ENCODE measurements around the gene MARVELD3.
"Not testable (repeated sequence)": the region's sequence is repeated elsewhere in the genome, so short reads cannot be mapped to it uniquely, and the experiment has no call there.

The MARVELD3 gene, protein sequence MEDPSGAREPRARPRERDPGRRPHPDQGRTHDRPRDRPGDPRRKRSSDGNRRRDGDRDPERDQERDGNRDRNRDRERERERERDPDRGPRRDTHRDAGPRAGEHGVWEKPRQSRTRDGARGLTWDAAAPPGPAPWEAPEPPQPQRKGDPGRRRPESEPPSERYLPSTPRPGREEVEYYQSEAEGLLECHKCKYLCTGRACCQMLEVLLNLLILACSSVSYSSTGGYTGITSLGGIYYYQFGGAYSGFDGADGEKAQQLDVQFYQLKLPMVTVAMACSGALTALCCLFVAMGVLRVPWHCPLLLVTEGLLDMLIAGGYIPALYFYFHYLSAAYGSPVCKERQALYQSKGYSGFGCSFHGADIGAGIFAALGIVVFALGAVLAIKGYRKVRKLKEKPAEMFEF

DNA sequence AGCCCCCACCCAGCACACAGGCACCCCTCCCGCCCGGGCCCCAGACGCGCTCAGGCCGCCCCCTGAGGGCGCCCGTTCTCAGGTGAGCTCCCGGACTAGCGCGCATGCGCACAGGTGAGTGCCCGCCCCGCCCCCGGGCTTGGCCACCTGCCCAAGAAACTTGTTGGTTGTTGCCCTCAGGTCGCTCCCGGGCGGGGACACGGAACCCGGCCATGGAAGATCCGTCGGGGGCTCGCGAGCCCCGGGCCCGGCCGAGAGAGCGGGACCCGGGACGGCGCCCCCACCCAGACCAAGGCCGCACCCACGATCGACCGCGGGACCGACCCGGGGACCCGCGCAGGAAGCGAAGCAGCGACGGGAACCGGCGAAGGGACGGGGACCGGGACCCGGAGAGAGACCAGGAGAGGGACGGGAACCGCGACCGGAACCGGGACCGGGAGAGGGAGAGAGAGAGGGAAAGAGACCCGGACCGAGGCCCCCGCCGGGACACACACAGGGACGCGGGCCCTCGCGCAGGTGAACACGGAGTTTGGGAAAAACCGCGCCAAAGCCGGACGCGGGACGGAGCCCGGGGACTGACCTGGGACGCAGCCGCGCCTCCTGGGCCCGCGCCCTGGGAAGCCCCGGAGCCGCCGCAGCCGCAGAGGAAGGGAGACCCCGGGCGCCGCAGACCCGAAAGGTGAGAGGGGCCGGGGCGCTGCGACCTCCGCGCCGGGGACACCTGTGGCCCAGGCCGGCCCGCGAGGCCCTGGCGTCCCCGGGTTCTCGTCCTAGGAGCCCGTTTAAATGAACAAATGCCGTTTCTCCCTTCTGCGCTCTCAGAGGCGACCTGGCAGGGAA lies at the start of gene MARVELD3:
Gene MARVELD3, plus strand, starts transcription at position 167 of the 840 bp plus-strand sequence. Its CDS starts 46 bp downstream, at position 213.
- DNase-seq, result no peak

DNA sequence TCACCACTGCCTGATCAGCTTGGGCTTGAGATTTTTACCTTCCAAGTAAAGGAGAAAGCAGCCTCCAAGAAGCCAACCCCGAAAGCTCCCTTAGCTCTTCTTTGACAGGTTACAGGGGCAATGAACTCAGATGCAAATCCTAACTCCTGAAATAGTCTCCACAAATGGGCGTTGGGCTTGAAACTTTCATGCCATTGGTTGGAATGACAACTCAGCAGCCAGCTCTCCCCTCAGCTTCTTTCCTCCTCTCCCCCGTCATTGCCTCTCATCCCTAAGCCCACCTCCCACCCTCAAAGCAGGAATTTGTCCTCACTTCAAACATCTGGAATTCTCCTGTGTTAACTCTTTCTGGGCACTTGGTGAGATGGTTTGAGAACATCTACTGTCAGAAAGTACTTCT lies 49.0 kb upstream of the MARVELD3 start, which contains the start of gene TAT:
Gene TAT, minus strand, starts transcription at position 122 of the 400 bp plus-strand sequence. CDS start 677 bp downstream, outside the sequence.
- DNase-seq, result no peak

DNA sequence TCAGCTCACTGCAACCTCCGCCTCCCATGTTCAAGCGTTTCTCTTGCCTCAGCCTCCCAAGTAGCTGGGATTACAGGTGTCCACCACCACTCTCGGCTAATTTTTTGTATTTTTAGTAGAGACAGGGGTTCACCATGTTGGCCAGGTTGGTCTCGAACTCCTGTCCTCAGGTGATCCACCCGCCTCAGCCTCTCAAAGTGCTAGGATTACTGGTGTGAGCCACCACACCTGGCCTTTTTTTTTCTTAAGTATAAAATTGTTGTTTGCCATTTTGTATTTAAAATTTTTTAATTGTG lies 43.5 kb upstream of the MARVELD3 start:
- not testable (repeated sequence) for DNase-seq

DNA sequence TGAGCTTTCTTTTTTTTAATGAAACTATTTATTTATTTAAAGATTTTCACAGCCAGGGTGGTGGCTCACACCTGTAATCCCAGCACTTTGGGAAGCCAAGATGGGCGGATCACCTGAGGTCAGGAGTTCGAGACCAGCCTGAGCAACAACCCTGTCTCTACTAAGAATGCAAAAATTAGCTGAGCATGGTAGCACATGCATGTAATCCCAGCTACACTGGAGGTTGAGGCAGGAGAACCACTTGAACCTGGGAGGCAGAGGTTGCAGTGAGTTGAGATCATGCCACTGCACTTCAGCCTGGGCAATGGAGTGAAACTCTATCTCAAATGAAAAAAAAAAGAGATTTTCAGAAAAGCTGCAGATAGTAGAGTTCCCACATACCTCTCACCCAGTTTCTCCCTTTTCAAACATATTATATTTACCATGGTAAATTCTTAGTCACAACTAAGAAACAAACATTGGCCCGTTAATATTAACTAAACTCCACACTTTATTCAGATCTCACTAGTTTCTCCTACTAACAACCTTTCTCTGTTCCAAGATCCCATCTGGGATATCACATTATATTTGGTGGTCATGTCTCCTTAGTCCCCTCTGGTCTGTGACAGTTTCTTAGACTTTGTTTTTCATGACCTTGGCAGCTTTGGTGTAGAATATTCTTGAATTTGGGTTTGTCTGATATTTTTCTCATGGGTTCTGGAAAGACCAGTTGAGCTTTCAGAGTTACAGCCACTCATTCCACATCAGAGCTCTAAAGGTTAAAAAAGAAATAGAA lies 41.3 kb upstream of the MARVELD3 start:
- DNase-seq, result no peak

DNA sequence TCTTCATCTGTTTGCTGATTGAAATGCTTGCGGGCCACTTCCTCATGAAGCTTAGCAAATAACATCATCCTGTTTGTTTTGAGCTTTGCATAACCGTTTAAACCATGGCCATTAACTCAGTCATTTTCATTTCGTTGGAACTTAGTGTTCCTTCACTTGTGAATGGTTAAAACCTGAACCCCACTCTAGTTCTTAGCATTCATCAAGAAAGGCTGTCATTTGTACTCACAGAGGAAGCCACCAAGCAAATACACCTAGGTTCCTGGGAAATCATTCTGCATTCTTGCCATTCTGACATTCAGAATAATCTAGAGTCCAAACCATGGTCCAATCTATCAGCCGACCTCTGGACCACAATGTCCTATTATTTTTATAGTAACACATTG lies 40.7 kb upstream of the MARVELD3 start:
- no peak for DNase-seq

DNA sequence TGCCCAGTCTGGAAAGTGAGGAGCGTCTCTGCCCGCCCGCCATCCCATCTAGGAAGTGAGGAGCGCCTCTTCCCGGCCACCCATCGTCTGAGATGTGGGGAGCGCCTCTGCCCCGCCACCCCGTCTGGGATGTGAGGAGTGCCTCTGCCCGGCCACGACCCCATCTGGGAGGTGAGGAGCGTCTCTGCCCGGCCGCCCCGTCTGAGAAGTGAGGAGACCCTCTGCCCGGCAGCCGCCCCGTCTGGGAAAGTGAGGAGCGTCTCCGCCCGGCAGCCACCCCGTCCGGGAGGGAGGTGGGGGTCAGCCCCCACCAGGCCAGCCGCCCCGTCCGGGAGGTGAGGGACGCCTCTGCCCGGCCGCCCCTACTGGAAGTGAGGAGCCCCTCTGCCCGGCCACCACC lies 36.6 kb upstream of the MARVELD3 start:
- not testable (repeated sequence) for DNase-seq

DNA sequence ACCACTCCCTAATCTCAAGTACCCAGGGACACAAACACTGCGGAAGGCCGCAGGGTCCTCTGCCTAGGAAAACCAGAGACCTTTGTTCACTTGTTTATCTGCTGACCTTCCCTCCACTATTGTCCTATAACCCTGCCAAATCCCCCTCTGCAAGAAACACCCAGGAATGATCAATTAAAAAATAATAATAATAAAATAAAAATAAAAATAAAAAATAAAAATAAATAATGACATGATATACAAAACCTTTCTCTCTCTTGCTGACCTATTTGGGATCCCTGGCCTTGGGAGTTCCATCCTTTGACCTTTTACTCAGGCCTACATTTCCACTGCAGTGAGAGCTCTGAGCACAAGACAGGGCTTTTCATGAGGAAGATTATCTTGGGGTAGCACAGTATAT lies 35.9 kb upstream of the MARVELD3 start:
- DNase-seq, result not testable (repeated sequence)

DNA sequence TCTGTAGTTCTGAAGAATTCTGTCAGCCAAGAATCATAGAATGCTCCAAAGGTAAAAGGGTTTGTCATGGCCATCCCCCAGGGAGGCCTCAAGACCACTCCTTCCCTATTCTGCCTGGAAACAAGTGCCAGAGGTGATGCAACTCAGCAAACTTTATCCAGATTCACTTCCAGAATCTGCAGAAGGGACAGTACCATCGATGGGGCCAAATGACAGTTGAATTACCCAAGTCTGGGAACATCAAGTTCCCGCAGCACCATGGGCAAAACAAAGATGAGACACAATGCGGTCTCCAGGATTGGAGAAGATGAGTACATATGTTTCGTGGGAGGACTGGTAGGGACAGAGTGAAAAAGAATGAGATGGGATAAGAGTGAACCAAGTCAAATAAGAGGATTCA lies 35.4 kb upstream of the MARVELD3 start:
- DNase-seq, result no peak

DNA sequence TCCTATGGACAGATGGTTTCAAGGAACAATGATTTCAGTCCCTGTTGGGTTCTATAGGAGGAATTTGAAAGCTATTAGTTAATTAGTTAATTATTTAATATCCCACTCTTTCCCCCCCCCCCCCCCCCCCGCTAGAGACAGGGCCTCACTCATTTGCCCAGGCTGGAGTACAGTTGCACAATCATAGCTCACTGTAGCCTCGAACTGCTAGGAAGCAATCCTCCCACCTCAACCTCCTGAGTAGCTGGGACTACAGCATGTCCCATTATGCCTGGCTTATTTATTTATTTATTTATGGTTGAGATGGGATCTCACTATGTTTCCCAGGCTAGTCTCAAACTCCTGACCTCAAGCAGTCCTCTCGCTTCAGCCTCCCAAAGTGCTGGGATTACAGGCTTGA lies 34.1 kb upstream of the MARVELD3 start:
- no peak for DNase-seq

DNA sequence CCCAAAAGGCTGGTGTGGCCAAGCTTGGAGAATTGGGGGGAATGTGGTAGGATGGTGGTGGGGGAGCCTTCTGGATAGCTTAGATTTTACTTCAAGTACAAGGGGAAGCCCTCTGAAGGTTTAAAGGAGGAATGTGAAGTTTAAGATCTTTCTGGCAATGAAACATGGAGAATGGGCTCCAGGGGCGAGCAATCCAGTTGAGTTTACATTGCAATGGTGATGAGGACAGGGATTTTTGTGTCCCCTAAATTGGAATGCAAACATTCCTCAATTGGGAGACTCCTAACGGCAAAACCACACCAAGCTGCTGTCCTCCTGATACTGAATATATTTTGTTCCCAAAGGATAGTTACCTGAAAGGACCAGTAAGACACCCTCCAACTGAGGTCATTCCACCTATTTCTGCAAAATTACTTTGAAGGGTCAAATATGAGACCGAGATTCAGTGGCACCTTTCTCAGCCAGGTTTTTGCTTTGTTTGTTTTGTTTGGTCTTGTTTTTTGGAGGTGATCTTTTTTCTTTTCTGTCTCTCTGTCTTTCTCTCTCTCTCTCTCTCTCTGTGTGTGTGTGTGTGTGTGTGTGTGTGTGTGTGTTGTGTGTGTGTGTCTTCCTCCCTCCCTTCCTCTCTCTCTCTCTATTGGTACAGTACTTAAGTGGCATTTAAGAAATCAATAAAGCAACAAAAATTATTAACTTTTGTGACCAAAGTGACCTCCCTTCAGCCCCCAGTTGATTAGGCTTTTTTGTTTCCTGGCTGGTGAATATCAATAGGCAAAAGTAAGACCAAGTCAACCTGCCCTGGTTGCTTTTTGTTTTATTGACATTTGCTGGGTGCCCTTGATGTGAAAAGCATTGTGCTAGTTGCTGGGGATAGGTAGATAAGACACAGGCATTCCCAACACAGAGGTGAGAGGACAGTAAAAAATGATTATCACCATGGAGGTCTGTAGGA lies 32.7 kb upstream of the MARVELD3 start:
- DNase-seq, result no peak

DNA sequence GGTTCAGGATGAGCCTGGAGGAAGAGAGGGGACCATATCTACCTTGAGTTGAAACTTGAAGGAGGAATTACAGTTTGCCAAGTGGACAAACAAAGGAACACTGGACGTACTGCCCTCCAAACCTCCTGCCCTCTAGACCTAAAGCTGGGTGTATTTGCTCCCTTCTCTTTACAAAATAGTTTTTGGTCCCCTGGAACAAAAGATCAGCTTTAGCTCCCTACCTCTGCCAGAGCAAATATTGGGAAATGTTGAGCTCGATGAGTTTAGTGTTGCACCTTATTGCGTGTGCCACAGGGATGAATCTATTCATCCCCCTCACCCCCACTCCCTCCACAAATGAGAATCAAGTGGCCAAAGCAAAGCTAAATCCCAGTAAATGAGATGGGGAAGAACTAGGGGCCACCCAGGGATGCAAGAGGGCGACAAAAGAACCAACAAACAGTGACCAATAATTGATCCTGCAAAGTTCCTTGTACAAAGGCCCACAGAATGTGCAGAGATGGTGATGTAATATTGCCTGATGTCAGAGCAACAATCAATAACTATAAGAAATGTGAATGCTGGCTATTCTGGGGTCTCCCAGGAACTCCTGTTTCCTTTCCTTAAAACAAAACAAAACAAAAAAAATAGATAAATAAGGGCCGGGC lies 31.9 kb upstream of the MARVELD3 start:
- DNase-seq, result no peak

DNA sequence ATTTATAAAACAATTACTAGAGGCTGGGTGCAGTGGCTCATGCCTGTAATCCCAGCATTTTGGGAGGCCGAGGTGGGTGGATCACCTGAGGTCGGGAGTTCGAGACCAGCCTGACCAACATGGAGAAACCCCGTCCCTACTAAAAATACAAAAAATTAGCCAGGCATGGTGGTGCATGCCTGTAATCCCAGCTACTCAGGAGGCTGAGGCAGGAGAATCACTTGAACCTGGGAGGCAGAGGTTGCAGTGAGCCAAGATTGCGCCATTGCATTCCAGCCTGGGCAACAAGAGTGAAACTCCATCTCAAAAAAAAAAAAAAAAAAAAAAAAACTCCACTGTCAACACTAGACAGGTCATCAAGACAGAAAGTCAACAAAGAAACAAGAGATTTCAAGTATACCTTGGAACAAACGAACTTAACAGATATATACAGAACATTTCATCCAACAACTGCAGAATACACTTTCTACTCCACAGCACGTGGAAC lies 30.6 kb upstream of the MARVELD3 start:
- not testable (repeated sequence) for DNase-seq

DNA sequence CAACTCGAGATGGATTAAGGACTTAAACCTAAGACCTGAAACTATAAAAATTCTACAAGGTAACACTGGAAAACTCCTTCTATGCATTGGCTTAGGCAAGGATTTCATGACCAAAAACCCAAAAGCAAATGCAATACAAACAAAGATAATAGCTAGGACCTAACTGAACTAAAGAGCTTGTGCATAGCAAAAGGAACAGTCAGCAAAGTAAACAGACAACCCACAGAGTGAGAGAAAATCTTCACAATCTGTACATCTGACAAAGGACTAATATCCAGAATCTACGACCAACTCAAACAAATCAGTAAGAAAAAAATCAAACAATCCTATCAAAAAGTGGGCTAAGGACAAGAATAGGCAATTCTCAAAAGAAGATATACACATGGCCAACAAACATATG lies 27.6 kb upstream of the MARVELD3 start:
- not testable (repeated sequence) for DNase-seq

DNA sequence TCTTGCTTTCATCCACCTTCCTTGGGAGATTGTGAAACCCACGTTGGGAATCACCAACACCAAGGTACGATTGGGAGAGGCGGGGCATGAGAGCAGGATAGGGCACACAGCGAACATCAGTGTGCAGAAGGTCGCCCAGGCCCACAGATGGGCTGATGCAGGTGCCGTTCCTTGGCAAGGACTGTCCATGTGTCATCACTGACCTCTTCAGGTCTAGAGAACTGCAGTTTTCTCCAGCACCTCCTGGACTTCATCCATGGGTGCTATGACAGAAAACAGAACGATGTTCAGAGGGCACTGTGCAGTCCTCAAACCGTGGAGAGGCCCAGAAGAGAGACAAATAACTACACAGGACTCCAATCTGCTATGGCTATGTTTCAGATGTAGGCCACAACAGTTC lies 25.2 kb upstream of the MARVELD3 start:
- no peak for DNase-seq

DNA sequence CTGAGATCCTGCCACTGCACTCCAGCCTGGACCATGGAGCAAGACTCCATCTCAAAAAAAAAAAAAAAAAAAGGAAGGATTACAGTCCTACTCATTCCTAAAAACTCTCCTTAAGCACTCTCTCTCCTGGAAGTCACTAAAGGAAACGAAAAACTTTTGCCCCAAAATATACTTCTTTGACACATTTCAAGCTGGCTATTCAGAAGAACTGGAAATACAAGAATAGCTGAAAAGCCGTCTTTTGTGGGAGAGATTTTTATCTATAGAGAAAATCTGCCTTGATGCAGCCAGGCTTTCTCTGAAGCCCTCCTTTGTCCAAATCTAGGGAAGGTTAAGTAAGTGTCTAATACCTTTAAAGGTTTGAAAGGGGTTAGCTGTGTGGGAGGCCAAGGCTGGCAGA lies 16.9 kb upstream of the MARVELD3 start:
- DNase-seq, result no peak

DNA sequence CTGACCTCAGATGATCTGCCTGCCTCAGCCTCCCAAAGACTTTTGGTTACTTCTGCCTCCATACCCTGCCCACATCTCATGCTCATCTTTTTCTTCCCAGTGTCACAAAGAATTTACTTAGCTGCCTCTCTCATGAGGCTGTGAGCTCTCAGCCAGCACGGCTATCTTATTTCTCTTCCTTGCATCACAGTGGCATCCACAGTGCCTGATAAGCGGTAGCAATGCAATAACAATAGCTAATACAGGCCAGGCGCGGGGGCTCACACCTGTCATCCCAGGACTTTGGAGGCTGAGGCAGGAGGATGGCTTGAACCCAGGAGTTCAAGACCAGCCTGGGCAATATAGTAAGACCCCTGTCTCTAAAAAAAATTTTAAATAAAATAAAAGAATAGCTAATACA lies 15.5 kb upstream of the MARVELD3 start:
- no peak for DNase-seq

DNA sequence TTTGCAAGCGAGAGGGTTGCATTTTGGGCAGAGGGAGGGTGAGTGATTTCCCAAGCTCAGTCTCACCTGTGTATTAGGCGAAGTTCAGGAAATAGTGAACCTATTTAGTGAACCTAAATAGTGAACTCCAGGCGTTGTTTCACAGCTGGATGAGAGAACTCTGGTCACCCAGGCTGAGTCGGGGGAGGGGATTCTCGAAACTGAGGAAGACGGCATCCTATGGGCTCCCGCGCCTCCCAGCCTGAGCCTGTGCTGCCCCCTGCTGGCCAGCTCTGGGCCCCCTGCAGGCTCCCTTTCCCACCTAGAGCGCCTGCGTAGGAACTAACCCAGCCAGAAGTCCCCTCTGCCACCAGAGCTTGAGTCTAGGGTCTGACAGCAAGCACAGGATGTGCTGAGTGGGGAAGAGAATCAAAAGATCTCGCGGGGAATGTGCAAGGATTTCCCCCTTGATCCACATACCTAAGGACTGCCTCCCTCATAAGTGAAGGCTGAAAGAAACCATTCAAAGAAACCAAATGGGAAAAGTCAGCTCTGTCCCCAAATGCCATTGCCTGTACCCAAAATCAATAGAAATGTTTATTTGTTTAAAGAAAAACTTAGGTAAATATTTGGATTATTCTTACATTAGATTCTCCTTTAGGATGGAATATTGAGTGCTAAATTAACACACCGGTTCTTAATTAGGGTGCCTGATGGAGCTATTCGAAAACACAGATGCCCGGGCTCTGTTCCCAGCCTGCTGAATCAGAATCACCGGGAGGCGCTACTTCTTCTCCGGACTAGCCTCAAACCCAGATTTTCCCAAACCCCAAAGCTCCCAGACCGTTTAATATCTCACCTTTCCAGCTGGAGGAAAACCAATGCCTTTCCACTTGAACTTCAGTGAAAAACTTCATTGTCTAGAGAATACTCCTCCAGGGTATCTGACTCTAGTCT lies 14.8 kb upstream of the MARVELD3 start:
- DNase-seq, result no peak

DNA sequence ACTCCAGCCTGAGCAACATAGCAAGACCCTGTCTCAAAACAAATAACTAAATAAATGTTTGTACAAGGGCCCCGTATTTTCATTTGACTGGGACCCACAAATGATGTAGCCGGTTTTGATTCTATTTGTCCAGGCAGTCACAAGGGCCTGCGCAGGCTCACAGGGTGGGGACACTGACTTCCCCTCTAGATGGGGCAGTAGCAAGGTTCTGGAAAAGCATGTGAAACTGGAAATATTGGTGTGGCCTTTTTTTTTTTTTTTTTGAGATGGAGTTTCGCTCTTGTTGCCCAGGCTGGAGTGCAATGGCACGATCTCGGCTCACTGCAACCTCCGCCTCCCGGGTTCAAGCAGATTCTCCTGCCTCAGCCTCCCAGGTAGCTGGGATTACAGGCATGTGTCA lies 11.0 kb upstream of the MARVELD3 start:
- DNase-seq, result not testable (repeated sequence)

DNA sequence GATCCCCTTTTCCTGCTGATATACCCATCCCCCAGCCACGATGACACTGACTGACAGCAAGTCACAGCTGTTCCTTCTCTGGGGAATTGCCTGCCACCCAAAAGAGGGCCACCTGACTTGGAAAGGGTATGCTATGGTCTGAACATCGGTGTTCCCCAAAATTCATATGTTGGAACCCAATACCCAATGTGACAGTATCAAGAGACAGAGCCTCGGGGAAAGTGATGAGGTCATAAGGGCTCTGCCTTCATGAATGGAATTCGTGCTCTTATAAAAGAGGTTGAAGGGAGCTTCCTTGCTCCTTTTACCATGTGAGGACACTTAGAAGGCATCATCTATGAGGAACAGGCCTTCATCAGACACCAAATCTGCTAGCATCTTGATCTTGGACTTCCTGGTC lies 7.6 kb upstream of the MARVELD3 start:
- DNase-seq, result no peak

DNA sequence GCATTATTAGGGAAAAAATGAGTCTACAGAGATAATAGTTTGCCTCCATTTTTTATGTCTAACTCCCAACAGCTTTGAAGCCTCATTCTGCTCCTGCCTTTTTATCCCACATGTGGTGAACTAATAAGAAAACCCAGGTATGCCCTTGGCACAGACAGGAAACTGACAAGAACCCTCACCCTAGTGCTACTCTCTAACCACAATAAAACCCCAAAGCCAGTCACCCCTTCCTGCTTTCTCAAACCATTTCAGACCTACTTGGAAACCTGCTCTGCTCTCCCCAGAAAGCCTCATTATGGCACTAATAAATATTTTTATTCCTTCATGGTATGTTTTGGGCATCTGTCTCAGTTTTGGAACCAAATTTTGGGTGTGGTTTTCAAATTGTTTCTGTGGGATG lies 3.9 kb upstream of the MARVELD3 start:
- DNase-seq, result no peak
